PC-3 (cell line): ENCODE data around the gene POLD2. TPM values are rescaled to one million over a fixed set of nuclear protein-coding genes. Genes with fewer than 3 reads are reported as not detected.
A peak's percentile ranks its signal among the peaks of the same experiment; 100 is the strongest.

ENCODE experiments used
- ATAC-seq: fragments of 200-7000 bp; cut with Tn5 transposase; 2 replicates; pipeline ENCODE4 v1.9.1; 2020; ENCODE audit warnings: mild to moderate bottlenecking, moderate library complexity
- BruUV-seq: library from RNA; stranded (reverse); fragments of 400-500 nt; replicated peaks from 2 replicates; lab custom pipeline; 2021; lab: Mats Ljungman, UMichigan
- CTCF ChIA-PET: fragments of 300-600 bp; sonication (Branson Sonifier 250); formaldehyde crosslinking; loops from one replicate; lab custom pipeline; 2022; ENCODE audit warnings: antibody characterized with exemption; lab: Charles Lee
- POLR2A ChIA-PET: fragments of 300-600 bp; sonication (Branson Sonifier 250); formaldehyde crosslinking; loops from one replicate; lab custom pipeline; 2022; ENCODE audit warnings: antibody characterized with exemption; ENCODE audit not compliant: unreplicated experiment; lab: Charles Lee
- DNase-seq: peaks from one replicate; pipeline ENCODE4 v3.0.0-alpha.2; 2015
- H2AFZ ChIP-seq: fragments of 300-600 bp; sonication (generic); 2 replicates; pipeline ENCODE4 v1.6.0; 2016; ENCODE audit warnings: antibody characterized with exemption, low read length
- H3F3A ChIP-seq: fragments of 300-600 bp; sonication (generic); one replicate; pipeline ENCODE4 v1.6.0; 2017; ENCODE audit warnings: antibody characterized with exemption, low read length, control low read depth, mild to moderate bottlenecking; ENCODE audit not compliant: unreplicated experiment
- H3K27ac ChIP-seq: fragments of 300-600 bp; sonication (generic); 2 replicates; pipeline ENCODE4 v1.5.1; 2016; ENCODE audit warnings: mild to moderate bottlenecking, low read length
- H3K27me3 ChIP-seq: fragments of 300-600 bp; sonication (generic); 2 replicates; pipeline ENCODE4 v1.6.1; 2016; ENCODE audit warnings: low read length, mixed read lengths
- H3K36me3 ChIP-seq: fragments of 300-600 bp; sonication (generic); 2 replicates; pipeline ENCODE4 v1.6.1; 2016; ENCODE audit warnings: low read depth, mixed run types, low read length, mixed read lengths
- H3K4me1 ChIP-seq: fragments of 300-600 bp; sonication (generic); 2 replicates; pipeline ENCODE4 v1.5.1; 2016; ENCODE audit warnings: low read length; ENCODE audit not compliant: insufficient read depth
- H3K4me2 ChIP-seq: fragments of 300-600 bp; sonication (generic); 2 replicates; pipeline ENCODE4 v1.6.0; 2016; ENCODE audit warnings: low read length
- H3K4me3 ChIP-seq: fragments of 300-600 bp; sonication (generic); 2 replicates; pipeline ENCODE4 v1.5.1; 2016; ENCODE audit warnings: mild to moderate bottlenecking, low read length, mixed read lengths
- H3K79me2 ChIP-seq: fragments of 300-600 bp; sonication (generic); 2 replicates; pipeline ENCODE4 v1.6.1; 2017; ENCODE audit warnings: low read length, mixed read lengths
- H3K9ac ChIP-seq: fragments of 300-600 bp; sonication (generic); 2 replicates; pipeline ENCODE4 v1.6.0; 2016; ENCODE audit warnings: mild to moderate bottlenecking, low read length
- H3K9me2 ChIP-seq: fragments of 300-600 bp; sonication (generic); replicated peaks from 2 replicates; pipeline ENCODE4 v1.6.1; 2016; ENCODE audit warnings: mixed run types, low read length, mixed read lengths
- H3K9me3 ChIP-seq: fragments of 300-600 bp; sonication (generic); 2 replicates; pipeline ENCODE4 v1.6.1; 2016; ENCODE audit warnings: low read length, mixed read lengths
- H4K20me1 ChIP-seq: fragments of 300-600 bp; sonication (generic); 2 replicates; pipeline ENCODE4 v1.6.1; 2016; ENCODE audit warnings: low read length, mixed read lengths
- EZH2 ChIP-seq: fragments of 300-600 bp; sonication (generic); IDR thresholded peaks from one replicate; pipeline ENCODE4 v1.6.1; 2017; ENCODE audit warnings: antibody characterized with exemption, mild to moderate bottlenecking, low read length; ENCODE audit not compliant: unreplicated experiment
- EZH2phosphoT487 ChIP-seq: fragments of 300-600 bp; sonication (generic); IDR thresholded peaks from 2 replicates; pipeline ENCODE4 v1.6.1; 2018; ENCODE audit warnings: mild to moderate bottlenecking, antibody characterized with exemption, low read length, borderline replicate concordance
- intact Hi-C: fragments of 100-400 bp; cut with micrococcal nuclease; formaldehyde crosslinking; loops from 2 replicates; pipeline ENCODE4 v1.9.0; 2023
- total RNA-seq: library from RNA; depleted of rRNA; stranded (reverse); fragments of >200 nt; gene quantifications from 2 replicates; pipeline ENCODE4 v1.2.3, GENCODE V29; 2014
- TF ChIP-seq, protein P1 (sequence below): fragments of 300-600 bp; sonication (generic); conservative IDR thresholded peaks from 2 replicates; pipeline ENCODE4 v1.5.1; 2017; ENCODE audit warnings: antibody characterized with exemption, low read depth, mild to moderate bottlenecking, low read length

POLD2 gene
- total RNA-seq, 1 experiment from 2014 or later, result 224 TPM

DNA sequence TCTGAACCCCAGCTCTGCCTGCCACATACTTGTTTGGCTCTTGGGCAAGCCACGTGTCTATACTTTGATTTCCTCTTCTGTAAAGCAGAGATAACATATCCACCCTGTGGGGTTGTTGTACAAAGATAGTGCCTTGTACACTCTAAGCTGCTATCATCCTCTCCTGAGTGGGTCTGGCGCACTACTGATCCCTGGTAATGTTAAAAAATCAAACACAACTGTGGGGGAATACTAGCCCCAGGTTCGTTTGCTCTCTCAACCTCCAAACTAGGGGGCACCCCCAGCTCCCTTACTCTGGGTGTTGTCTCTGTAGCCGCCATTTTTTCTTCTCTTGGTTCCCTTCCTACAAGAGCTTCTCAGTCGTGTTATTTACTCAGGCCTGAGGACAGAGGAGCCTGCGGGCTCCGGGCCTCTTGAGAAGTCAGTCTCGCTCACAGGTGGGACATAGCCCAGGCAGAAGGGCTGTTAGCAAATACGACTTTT is 42.0 kb downstream of the POLD2 start:
- no peaks in the 10 kb centered on the region for H3K9me2 ChIP-seq

DNA sequence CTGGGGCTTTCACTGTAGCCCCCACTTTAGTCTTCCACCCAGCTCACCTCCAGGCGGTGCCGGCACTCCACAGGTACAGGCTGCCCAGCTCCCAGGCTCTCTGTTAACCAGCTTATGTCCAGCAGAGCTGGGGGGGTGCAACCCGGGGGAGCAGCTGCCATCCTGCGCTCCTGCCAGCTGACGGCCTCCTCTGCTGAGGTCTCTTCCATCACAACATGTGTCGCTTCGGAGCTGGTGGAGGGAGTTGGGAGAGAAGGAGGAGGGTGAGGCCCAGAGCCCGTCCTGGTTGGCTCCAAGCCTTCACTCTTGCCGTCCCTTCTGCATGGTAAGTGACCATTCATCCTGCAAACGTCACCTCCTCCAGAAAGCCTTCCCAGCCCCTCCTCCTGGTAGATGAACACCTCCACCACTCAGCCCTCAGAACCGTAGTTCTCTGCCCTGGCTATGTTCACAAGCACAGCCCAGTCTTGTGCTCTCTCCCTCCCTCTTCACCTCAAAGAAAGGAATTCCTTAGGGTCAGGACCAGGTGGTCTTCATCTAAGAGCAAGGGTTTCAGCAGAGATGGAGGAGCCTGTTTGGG is 42.6 kb downstream of the POLD2 start:
- no peaks in the 10 kb centered on the region for H3K9me3 ChIP-seq
- no peak for DNase-seq
- ChIA-PET CTCF (interaction anchor here (0.6 to 1.0 kb wide), 3 partner anchors 61 to 136 kb away, joined by 3 to 5 read pairs (median 3); no protein-coding TSS in a partner anchor), POLR2A (no interaction called here)
- no peaks in the 10 kb centered on the region for H3F3A ChIP-seq
- no peaks in the 10 kb centered on the region for H3K27me3 ChIP-seq
- no peak overlapping the region for H2AFZ ChIP-seq
- peak overlapping the region; percentile 89; the same call in 1 of the 2 replicates for H3K9ac ChIP-seq
- H3K4me2 ChIP-seq, result peak overlapping the region; percentile 96
- no peak overlapping the region for H3K27ac ChIP-seq
- peaks cover 6% of the 10 kb centered on the region; the same call in 1 of the 2 replicates for H3K4me1 ChIP-seq
- H3K79me2 ChIP-seq, result peaks cover 17% of the 10 kb centered on the region
- BruUV-seq, result no TSS peak
- no peak for ATAC-seq
- H3K36me3 ChIP-seq, result peaks cover 12% of the 10 kb centered on the region; the same call in 1 of the 2 replicates
- TF ChIP-seq, protein P1, sequence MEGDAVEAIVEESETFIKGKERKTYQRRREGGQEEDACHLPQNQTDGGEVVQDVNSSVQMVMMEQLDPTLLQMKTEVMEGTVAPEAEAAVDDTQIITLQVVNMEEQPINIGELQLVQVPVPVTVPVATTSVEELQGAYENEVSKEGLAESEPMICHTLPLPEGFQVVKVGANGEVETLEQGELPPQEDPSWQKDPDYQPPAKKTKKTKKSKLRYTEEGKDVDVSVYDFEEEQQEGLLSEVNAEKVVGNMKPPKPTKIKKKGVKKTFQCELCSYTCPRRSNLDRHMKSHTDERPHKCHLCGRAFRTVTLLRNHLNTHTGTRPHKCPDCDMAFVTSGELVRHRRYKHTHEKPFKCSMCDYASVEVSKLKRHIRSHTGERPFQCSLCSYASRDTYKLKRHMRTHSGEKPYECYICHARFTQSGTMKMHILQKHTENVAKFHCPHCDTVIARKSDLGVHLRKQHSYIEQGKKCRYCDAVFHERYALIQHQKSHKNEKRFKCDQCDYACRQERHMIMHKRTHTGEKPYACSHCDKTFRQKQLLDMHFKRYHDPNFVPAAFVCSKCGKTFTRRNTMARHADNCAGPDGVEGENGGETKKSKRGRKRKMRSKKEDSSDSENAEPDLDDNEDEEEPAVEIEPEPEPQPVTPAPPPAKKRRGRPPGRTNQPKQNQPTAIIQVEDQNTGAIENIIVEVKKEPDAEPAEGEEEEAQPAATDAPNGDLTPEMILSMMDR, result no peak
- TF ChIP-seq EZH2phosphoT487, result no peak
- TF ChIP-seq EZH2, result no peak
- peak overlapping the region; percentile 91 for H3K4me3 ChIP-seq
- no peaks in the 10 kb centered on the region for H3K9me2 ChIP-seq
- H4K20me1 ChIP-seq, result no peaks in the 10 kb centered on the region
- intact Hi-C loops, result no loop called here

More for the DNA sequence above, 42.0 kb downstream of the POLD2 start:
- Histone ChIP-seq H3K4me3 (peak overlapping the region; percentile 91), H3K79me2 (peaks cover 17% of the 10 kb centered on the region), H3K4me1 (peaks cover 6% of the 10 kb centered on the region; the same call in 1 of the 2 replicates), H3K36me3 (peaks cover 7% of the 10 kb centered on the region; the same call in 1 of the 2 replicates), H3K9ac (peak overlapping the region; percentile 89; the same call in 1 of the 2 replicates), H3K9me3 (no peaks in the 10 kb centered on the region), H2AFZ (no peak overlapping the region), H3K4me2 (peak overlapping the region; percentile 96), H3F3A (no peaks in the 10 kb centered on the region), H4K20me1 (no peaks in the 10 kb centered on the region), H3K27me3 (no peaks in the 10 kb centered on the region), H3K27ac (no peak overlapping the region)
- BruUV-seq, result TSS peak; percentile 62
- DNase-seq (no peak), ATAC-seq (no peak)
- TF ChIP-seq EZH2, result no peak
- TF ChIP-seq, protein P1, result no peak
- TF ChIP-seq EZH2phosphoT487, result no peak
- POLR2A ChIA-PET, result no interaction called here
- CTCF ChIA-PET, result interaction anchor here (0.7 to 1.0 kb wide), 2 partner anchors 62 to 89 kb away, joined by 3 to 5 read pairs; no protein-coding TSS in a partner anchor
- intact Hi-C loops, result no loop called here

DNA sequence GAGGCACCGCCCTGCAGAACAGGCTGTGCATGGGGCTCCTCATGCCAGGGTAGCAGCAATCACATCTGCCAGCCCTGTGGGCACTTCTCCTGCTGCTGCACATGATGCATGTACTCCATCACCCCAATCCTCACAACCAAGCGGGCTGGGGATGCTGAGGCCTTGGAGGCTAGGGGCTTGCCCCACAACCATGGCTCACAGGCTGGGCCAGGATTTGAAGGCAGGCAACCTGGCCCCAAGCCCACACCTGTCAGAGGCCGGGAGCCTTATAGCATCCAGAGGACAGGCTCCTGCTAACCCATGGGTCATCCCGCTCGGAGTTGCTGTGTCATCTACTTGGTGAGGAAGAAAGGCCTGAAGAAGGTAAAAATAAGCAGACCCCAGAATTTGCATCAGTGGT is 43.2 kb downstream of the POLD2 start:
- Histone ChIP-seq H3K27me3 (no peaks in the 10 kb centered on the region), H3K9me3 (no peaks in the 10 kb centered on the region), H3F3A (no peaks in the 10 kb centered on the region), H3K4me1 (peaks cover 10% of the 10 kb centered on the region; the same call in 1 of the 2 replicates), H3K9me2 (no peaks in the 10 kb centered on the region), H3K9ac (no peak overlapping the region), H3K36me3 (peaks cover 13% of the 10 kb centered on the region; the same call in 1 of the 2 replicates), H3K27ac (no peak overlapping the region), H4K20me1 (no peaks in the 10 kb centered on the region), H3K79me2 (peaks cover 17% of the 10 kb centered on the region), H3K4me3 (no peak overlapping the region), H2AFZ (no peak overlapping the region), H3K4me2 (no peak overlapping the region)
- ATAC-seq (no peak), DNase-seq (no peak)
- ChIA-PET CTCF (interaction anchor here (0.6 kb wide), 1 partner anchor 137 kb away, joined by 3 read pairs; no protein-coding TSS in a partner anchor), POLR2A (no interaction called here)
- TF ChIP-seq, protein P1, result no peak
- TF ChIP-seq EZH2phosphoT487, result no peak
- no peak for TF ChIP-seq EZH2
- intact Hi-C loops, result no loop called here
- BruUV-seq, result no TSS peak
